NOMO-1 (cell line): ENCODE measurements around the gene RNF11.

Experiments
- DNase-seq, 2 experiments: peaks; one replicate each; lab custom pipeline; 2025; ENCODE audit not compliant: unreplicated experiment in 2 of 2; lab: John Stamatoyannopoulos, UW

Gene RNF11

GRCh38 chr1:51310871-51311613 lies 75.0 kb downstream of the RNF11 start:
- DNase-seq = no peak

- no peak for DNase-seq
Observed at GRCh38 chr1:51311826-51312225, 75.8 kb downstream of the RNF11 start.

- DNase-seq = no peak
Observed at GRCh38 chr1:51312718-51313117, 76.6 kb downstream of the RNF11 start.

GRCh38 chr1:51313268-51313852 lies 77.3 kb downstream of the RNF11 start:
- DNase-seq = no peak

- no peak for DNase-seq
Observed at GRCh38 chr1:51313961-51314777, 78.1 kb downstream of the RNF11 start.

- no peak for DNase-seq
Observed at GRCh38 chr1:51314974-51315373, 78.9 kb downstream of the RNF11 start.

DNA sequence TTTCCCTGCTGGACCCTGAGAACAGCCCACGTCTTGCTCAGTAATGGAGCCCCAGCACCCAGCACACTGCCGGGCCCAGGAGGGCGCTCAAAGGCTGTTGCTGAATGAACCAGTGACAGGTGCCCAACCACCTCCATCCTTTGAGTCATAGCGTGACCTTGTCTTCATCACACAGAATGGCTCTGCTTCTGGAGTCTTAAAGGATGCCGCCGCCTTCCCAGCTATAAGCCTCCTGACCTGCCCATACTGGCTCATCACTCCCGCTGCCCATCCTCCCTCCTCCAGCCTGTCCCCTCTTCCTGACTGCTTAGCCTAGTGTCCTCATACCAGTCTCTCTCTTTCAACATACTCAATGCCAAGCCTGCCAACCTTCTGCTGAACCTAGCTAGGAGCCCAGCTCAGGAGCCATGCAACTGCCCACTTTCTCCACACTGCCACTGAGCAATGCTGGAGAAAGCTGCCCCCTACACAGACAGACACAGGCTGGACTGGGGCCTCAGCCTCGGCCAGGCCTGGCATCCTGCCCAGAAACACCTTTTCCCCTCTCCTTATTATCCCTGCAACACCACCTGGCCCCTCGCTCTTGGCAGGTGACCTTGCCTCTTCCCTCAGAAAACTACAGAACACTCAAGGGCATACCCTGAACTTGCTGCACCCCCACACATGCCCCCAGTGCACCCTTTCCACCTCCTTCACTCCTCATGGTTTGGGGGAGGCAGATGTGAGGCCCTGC lies 80.2 kb downstream of the RNF11 start:
- no peak for DNase-seq

- no peak for DNase-seq
Observed at GRCh38 chr1:51316846-51317120, 80.7 kb downstream of the RNF11 start.

DNA sequence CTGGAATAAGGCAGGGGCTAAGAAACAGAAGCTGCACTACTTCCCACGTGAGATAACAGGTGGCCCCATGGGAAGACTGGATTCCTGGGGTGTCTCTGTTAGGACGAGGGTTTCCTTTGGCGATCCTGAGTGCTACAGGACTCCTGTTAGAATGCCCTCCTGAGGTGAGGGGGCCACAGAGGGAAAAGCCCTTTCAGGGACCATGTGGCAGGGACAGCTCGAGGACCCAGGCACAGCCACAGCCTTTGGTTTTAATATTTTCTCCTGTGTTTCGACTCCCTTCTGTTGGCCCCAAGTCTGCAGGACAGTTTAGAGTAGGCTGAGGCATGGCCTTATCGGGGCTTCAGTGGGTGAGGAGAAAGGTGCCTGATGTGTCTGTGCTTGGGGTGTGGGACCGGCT lies 81.7 kb downstream of the RNF11 start:
- DNase-seq = no peak

DNA sequence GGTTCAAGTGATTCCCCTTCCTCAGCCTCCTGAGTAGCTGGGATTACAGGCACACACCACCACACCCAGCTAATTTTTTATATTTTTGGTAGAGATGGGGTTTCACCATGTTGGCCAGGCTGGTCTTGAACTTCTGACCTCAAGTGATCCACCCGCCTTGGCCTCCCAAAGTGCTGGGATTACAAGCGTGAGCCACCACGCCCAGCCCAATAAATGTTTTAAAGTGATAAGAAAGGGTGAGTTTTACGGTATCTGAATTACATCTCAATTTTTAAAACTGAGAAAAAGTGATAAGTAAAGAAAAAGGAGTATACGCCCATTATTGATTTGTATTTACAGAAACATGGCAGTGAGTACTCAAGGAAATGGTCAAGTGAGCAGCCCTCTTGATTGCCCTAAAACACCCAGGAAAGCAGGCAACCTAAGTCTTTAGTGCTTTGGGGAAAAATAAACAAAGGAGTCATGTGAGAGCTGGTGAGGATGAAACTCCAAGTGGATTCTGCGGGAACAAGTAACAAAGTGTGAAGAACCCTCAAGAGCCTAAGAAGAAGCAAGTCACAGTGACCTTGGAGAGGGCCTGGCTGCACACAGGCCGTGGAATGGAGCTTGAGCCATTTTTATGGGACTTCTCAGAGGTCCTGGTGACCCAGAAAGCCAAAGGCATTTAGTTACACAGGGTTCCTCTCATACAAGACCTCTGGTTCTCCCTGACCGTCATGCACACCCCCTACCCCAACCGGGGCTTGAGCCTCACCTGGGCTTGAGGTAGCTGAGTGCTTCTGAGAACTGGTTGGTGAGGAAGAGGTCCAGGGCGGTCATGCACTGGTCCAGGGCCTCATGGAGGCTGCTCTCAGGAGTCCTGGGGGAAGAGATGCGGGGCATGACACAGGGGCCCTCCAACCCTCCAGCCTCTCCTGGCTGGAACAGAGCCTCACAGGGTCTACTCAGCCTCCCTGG lies 85.2 kb downstream of the RNF11 start:
- DNase-seq = no peak

- DNase-seq = no peak
Observed at GRCh38 chr1:51321924-51322280, 85.8 kb downstream of the RNF11 start.

DNA sequence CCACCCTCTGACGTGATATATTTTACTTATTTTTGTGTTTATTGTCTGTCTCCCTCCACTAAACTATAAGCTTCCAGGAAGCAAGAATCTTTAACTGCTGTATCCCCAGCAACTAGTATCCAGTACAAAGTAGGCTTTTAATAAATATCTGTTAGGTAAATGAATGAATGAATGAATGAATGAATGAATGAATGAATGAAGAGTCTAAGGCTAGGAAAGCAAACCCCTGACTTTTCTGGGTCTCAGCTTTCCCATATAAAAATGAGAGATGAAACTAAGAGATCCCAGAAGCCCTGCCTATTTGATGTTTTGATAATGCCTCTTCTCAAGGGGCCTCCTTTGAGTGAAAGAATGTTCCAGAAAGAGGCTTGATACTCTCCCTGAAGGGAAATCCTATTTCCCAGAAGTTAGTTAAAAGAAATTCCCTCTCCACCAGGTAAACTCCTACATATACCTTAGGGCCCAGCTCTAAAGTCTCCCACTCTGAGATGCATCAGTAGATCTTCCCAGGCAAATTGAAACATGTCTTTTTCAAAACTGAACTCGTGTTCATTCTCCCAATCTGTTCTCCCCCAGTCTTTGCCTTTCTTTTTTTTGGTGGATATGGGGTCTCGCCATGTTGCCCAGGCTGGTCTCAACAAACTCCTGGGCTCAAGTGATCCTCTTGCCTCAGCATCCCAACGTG lies 86.5 kb downstream of the RNF11 start:
- DNase-seq = no peak
